DOHH2 (cell line): Measurements from ENCODE around the gene SART3.

Source experiments
- H3F3A ChIP-seq: fragments of 200-600 bp; sonication (generic), shearing (Covaris generic); 2 replicates; pipeline ENCODE4 v1.6.0; 2016; ENCODE audit warnings: antibody characterized with exemption, mild to moderate bottlenecking; ENCODE audit not compliant: control insufficient read depth, insufficient read depth
- H3K27ac ChIP-seq: fragments of 200-600 bp; sonication (generic); 2 replicates; pipeline ENCODE4 v1.5.1; 2014; ENCODE audit warnings: low read depth, mild to moderate bottlenecking, low read length, moderate library complexity
- H3K27me3 ChIP-seq: fragments of 200-600 bp; sonication (generic); 2 replicates; pipeline ENCODE4 v1.6.1; 2014; ENCODE audit warnings: mild to moderate bottlenecking, low read length, mixed read lengths; ENCODE audit not compliant: control insufficient read depth
- H3K36me3 ChIP-seq: fragments of 200-600 bp; sonication (generic); 2 replicates; pipeline ENCODE4 v1.6.1; 2014; ENCODE audit warnings: mild to moderate bottlenecking, low read length, moderate library complexity, mixed read lengths; ENCODE audit not compliant: control insufficient read depth
- H3K4me1 ChIP-seq: fragments of 200-600 bp; sonication (generic); 2 replicates; pipeline ENCODE4 v1.6.1; 2014; ENCODE audit warnings: mild to moderate bottlenecking, low read length, mixed read lengths; ENCODE audit not compliant: control insufficient read depth
- H3K4me2 ChIP-seq: fragments of 200-600 bp; sonication (generic); 2 replicates; pipeline ENCODE4 v1.6.0; 2014; ENCODE audit warnings: mild to moderate bottlenecking, low read length, moderate library complexity
- H3K4me3 ChIP-seq: fragments of 200-600 bp; sonication (generic); 2 replicates; pipeline ENCODE4 v1.5.1; 2014; ENCODE audit warnings: mild to moderate bottlenecking, low read length, mixed read lengths
- H3K79me2 ChIP-seq: fragments of 200-600 bp; sonication (generic); 2 replicates; pipeline ENCODE4 v1.6.1; 2014; ENCODE audit warnings: mild to moderate bottlenecking, low read length, mixed read lengths; ENCODE audit not compliant: control insufficient read depth
- H3K9me2 ChIP-seq: fragments of 200-600 bp; sonication (generic); replicated peaks from 2 replicates; pipeline ENCODE4 v1.6.1; 2014; ENCODE audit warnings: mild to moderate bottlenecking, low read length, mixed read lengths; ENCODE audit not compliant: control insufficient read depth
- H3K9me3 ChIP-seq: fragments of 200-600 bp; sonication (generic); 2 replicates; pipeline ENCODE4 v1.6.1; 2014; ENCODE audit warnings: antibody characterized with exemption, low read length, mixed read lengths; ENCODE audit not compliant: control insufficient read depth, insufficient read depth
- H4K20me1 ChIP-seq: fragments of 200-600 bp; sonication (generic); 2 replicates; pipeline ENCODE4 v1.6.0; 2014; ENCODE audit warnings: low read depth, mild to moderate bottlenecking, antibody characterized with exemption, low read length, moderate library complexity; ENCODE audit not compliant: control insufficient read depth, insufficient read depth
- EZH2phosphoT487 ChIP-seq: fragments of 200-600 bp; sonication (generic); IDR thresholded peaks from 2 replicates; pipeline ENCODE4 v1.6.1; 2017; ENCODE audit warnings: borderline replicate concordance, mild to moderate bottlenecking, antibody characterized with exemption, low read length, moderate library complexity, mixed read lengths
- TF ChIP-seq, protein P1 (sequence below): fragments of 200-600 bp; sonication (generic); IDR thresholded peaks from one replicate; pipeline ENCODE4 v1.5.1; 2014; ENCODE audit warnings: antibody characterized with exemption, mild to moderate bottlenecking, low read depth, low read length; ENCODE audit not compliant: poor library complexity, severe bottlenecking

The SART3 gene

GRCh38 chr12:108584456-108585065 lies 23.6 kb upstream of the SART3 start:
- Histone ChIP-seq H3K4me2 (no peak overlapping the region), H3K4me3 (no peak overlapping the region), H4K20me1 (no peaks in the 10 kb centered on the region)

GRCh38 chr12:108583991-108584390 lies 23.0 kb upstream of the SART3 start:
- TF ChIP-seq, protein P1, sequence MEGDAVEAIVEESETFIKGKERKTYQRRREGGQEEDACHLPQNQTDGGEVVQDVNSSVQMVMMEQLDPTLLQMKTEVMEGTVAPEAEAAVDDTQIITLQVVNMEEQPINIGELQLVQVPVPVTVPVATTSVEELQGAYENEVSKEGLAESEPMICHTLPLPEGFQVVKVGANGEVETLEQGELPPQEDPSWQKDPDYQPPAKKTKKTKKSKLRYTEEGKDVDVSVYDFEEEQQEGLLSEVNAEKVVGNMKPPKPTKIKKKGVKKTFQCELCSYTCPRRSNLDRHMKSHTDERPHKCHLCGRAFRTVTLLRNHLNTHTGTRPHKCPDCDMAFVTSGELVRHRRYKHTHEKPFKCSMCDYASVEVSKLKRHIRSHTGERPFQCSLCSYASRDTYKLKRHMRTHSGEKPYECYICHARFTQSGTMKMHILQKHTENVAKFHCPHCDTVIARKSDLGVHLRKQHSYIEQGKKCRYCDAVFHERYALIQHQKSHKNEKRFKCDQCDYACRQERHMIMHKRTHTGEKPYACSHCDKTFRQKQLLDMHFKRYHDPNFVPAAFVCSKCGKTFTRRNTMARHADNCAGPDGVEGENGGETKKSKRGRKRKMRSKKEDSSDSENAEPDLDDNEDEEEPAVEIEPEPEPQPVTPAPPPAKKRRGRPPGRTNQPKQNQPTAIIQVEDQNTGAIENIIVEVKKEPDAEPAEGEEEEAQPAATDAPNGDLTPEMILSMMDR, result no peak
- TF ChIP-seq EZH2phosphoT487, result no peak
- Histone ChIP-seq H3K27ac (no peak overlapping the region), H3K4me2 (no peak overlapping the region), H4K20me1 (no peaks in the 10 kb centered on the region), H3K9me3 (no peaks in the 10 kb centered on the region), H3K36me3 (no peaks in the 10 kb centered on the region), H3F3A (no peaks in the 10 kb centered on the region), H3K4me3 (no peak overlapping the region), H3K4me1 (peaks cover 9% of the 10 kb centered on the region), H3K9me2 (no peaks in the 10 kb centered on the region), H3K27me3 (peaks cover 20% of the 10 kb centered on the region), H3K79me2 (no peaks in the 10 kb centered on the region)

More at GRCh38 chr12:108584456-108585065, 23.6 kb upstream of the SART3 start:
- no peaks in the 10 kb centered on the region for H3K9me2 ChIP-seq
- no peak overlapping the region for H3K27ac ChIP-seq
- H3K4me1 ChIP-seq, result peaks cover 4% of the 10 kb centered on the region
- H3K27me3 ChIP-seq, result peaks cover 20% of the 10 kb centered on the region
- no peak for TF ChIP-seq EZH2phosphoT487
- TF ChIP-seq, protein P1, result no peak
- no peaks in the 10 kb centered on the region for H3K36me3 ChIP-seq
- H3F3A ChIP-seq, result no peaks in the 10 kb centered on the region
- H3K79me2 ChIP-seq, result no peaks in the 10 kb centered on the region
- H3K9me3 ChIP-seq, result no peaks in the 10 kb centered on the region

GRCh38 chr12:108582978-108583770 lies 22.2 kb upstream of the SART3 start:
- H3K36me3 ChIP-seq, result no peaks in the 10 kb centered on the region
- peaks cover 20% of the 10 kb centered on the region for H3K27me3 ChIP-seq
- H3K4me3 ChIP-seq, result no peak overlapping the region
- H3K4me2 ChIP-seq, result no peak overlapping the region
- no peaks in the 10 kb centered on the region for H4K20me1 ChIP-seq
- H3K79me2 ChIP-seq, result no peaks in the 10 kb centered on the region
- no peak overlapping the region for H3K27ac ChIP-seq
- no peaks in the 10 kb centered on the region for H3K9me2 ChIP-seq
- TF ChIP-seq, protein P1, result no peak
- TF ChIP-seq EZH2phosphoT487, result no peak
- no peaks in the 10 kb centered on the region for H3K9me3 ChIP-seq
- no peaks in the 10 kb centered on the region for H3F3A ChIP-seq
- H3K4me1 ChIP-seq, result peaks cover 10% of the 10 kb centered on the region
